Aorta (tissue), 5 donors: ENCODE data around the gene WIPF3. TPM values are rescaled to one million over a fixed set of nuclear protein-coding genes. Genes with fewer than 3 reads are reported as not detected.

Experiments
- ATAC-seq: fragments of 200-7000 bp; cut with Tn5 transposase; one replicate; pipeline ENCODE4 v1.9.1; 2022; ENCODE audit warnings: moderate library complexity; ENCODE audit not compliant: low FRiP score
- DNase-seq, 2 donors: peaks; one replicate each; pipeline ENCODE4 v3.0.0-alpha.2; 2020
- H3K27ac ChIP-seq, 2 donors: one replicate each; pipeline ENCODE4 v1.5.1; 2013; ENCODE audit warnings: low read length in 2 of 2, mild to moderate bottlenecking in 2 of 2, moderate library complexity in 2 of 2, control low read depth in 1 of 2, inconsistent platforms in 1 of 2, low read depth in 1 of 2
- H3K27me3 ChIP-seq, 2 donors: one replicate each; pipeline ENCODE4 v1.6.1; 2013; ENCODE audit warnings: control low read depth in 1 of 2, low read length in 1 of 2, mild to moderate bottlenecking in 1 of 2, moderate library complexity in 1 of 2; ENCODE audit not compliant: insufficient read depth in 2 of 2, control insufficient read depth in 1 of 2
- H3K36me3 ChIP-seq, 2 donors: one replicate each; pipeline ENCODE4 v1.6.1; 2013; ENCODE audit warnings: control low read depth in 1 of 2, low read length in 1 of 2, mild to moderate bottlenecking in 1 of 2; ENCODE audit not compliant: insufficient read depth in 2 of 2, control insufficient read depth in 1 of 2
- H3K4me1 ChIP-seq, 2 donors: one replicate each; pipeline ENCODE4 v1.6.1; 2013; ENCODE audit warnings: low read length in 2 of 2, control low read depth in 1 of 2, mild to moderate bottlenecking in 1 of 2, moderate library complexity in 1 of 2; ENCODE audit not compliant: insufficient read depth in 2 of 2, control insufficient read depth in 1 of 2
- H3K4me3 ChIP-seq, 2 donors: one replicate each; pipeline ENCODE4 v1.5.1; 2013; ENCODE audit warnings: low read length in 2 of 2, control low read depth in 1 of 2, mild to moderate bottlenecking in 1 of 2
- H3K9me3 ChIP-seq: one replicate; pipeline ENCODE4 v1.6.1; 2013; ENCODE audit warnings: mild to moderate bottlenecking, low read length; ENCODE audit not compliant: control insufficient read depth
- WGBS, 2 donors: extraction: QIAGEN DNeasy Blood & Tissue Kit; methylation state at CpG; one replicate each; pipeline ENCODE4 v1.1.7; 2013; 5-methylcytosine and 5-hydroxymethylcytosine counted together
- intact Hi-C, 2 donors: fragments of 100-400 bp; cut with DNase I; formaldehyde crosslinking; loops; one replicate each; pipeline versions ENCODE4 v1.14.2 to v1.15.0; 2022
- long read RNA-seq, 2 donors: library from polyadenylated mRNA; unstranded; transcript quantifications; one replicate each; pipeline ENCODE4 v2.0.0, GENCODE V29; 2020 to 2021
- polyA plus RNA-seq, 2 donors: library from polyadenylated mRNA; stranded (reverse); fragments of 200-250 nt; gene quantifications; one replicate each; pipeline ENCODE4 v1.2.3, GENCODE V29; 2013
- total RNA-seq, 2 donors: library from RNA; stranded (reverse); fragmentation: NEBNext Ultra II Directional; extraction: Animal tissue kit (Norgen Biotek cat#: 25700); gene quantifications; one replicate each; pipeline ENCODE4 v1.2.1, GENCODE V29; 2021
- donor health status: healthy with polysubstance abuse.
- donor health status: Bipolar disorder and iron deficiency.
- donor health status: DM: no; HTN: no; CAD: no.
- donor health status: DM: no; HTN: no; CAD: no.
- donor health status: DM: yes; HTN: yes; CAD: no.

WIPF3 gene
- 1 to 10 TPM; 2.1 to 2.4 TPM for total RNA-seq
- polyA plus RNA-seq: 1 to 10 TPM; 3.4 to 4.3 TPM
- long read RNA-seq, donor 1, partial matches to known transcripts: 3 of 7 reads
- long read RNA-seq, donor 1, other reads (novel, unspliced or antisense): 4 of 7 reads
- long read RNA-seq, donor 2: 0 reads

- peak; percentile 49 for ATAC-seq
- no peaks in the 10 kb centered on the region for H3K9me3 ChIP-seq
- peak; percentile 46 to 77 for DNase-seq
- no peaks in the 10 kb centered on the region for H3K4me1 ChIP-seq
- intact Hi-C loops: no loop called here
- no peaks in the 10 kb centered on the region for H3K27me3 ChIP-seq
- peak within 1 kb of the TSS; percentile 12 to 95 for H3K4me3 ChIP-seq
- WGBS, 2 donors: 1 to 2% methylated on average over 45 to 99 of the region's 99 CpGs
- H3K27ac ChIP-seq: no peak within 1 kb of the TSS
- H3K36me3 ChIP-seq: no peaks in the 10 kb centered on the region
Measured at GRCh38 chr7:29806208-29806994, at the start of gene WIPF3. TSS of gene WIPF3 (plus strand) at chr7:29806508. CDS start at chr7:29834725, 28,217 bp downstream.

GRCh38 chr7:29763266-29763665 is 43.0 kb upstream of the WIPF3 start:
- no peak overlapping the region for H3K27ac ChIP-seq
- intact Hi-C loops: no loop called here
- H3K4me3 ChIP-seq: no peak overlapping the region
- WGBS, 2 donors: 55 to 59% methylated on average over 1 of the region's 1 CpG
- H3K4me1 ChIP-seq: no peaks in the 10 kb centered on the region
- ATAC-seq: no peak
- no peak for DNase-seq
- no peaks in the 10 kb centered on the region for H3K9me3 ChIP-seq
- H3K36me3 ChIP-seq: no peaks in the 10 kb centered on the region
- H3K27me3 ChIP-seq: no peaks in the 10 kb centered on the region

GRCh38 chr7:29764227-29764626 is 42.1 kb upstream of the WIPF3 start:
- ATAC-seq: no peak
- Histone ChIP-seq H3K27ac (no peak overlapping the region), H3K4me1 (no peaks in the 10 kb centered on the region), H3K36me3 (no peaks in the 10 kb centered on the region), H3K9me3 (no peaks in the 10 kb centered on the region), H3K4me3 (no peak overlapping the region), H3K27me3 (no peaks in the 10 kb centered on the region)
- DNase-seq: no peak
- intact Hi-C loops: no loop called here
- WGBS, 2 donors: 64 to 70% methylated on average over 2 of the region's 2 CpGs

GRCh38 chr7:29765490-29765889 is 40.8 kb upstream of the WIPF3 start:
- H3K27me3 ChIP-seq: no peaks in the 10 kb centered on the region
- no peak overlapping the region for H3K4me3 ChIP-seq
- H3K27ac ChIP-seq: no peak overlapping the region
- intact Hi-C loops: no loop called here
- no peak for DNase-seq
- no peaks in the 10 kb centered on the region for H3K36me3 ChIP-seq
- no peak for ATAC-seq
- no peaks in the 10 kb centered on the region for H3K9me3 ChIP-seq
- no peaks in the 10 kb centered on the region for H3K4me1 ChIP-seq
- WGBS, 2 donors: 26 to 29% methylated on average over 5 of the region's 5 CpGs

GRCh38 chr7:29770371-29770770 is 35.9 kb upstream of the WIPF3 start:
- Histone ChIP-seq H3K4me3 (no peak overlapping the region), H3K27me3 (no peaks in the 10 kb centered on the region), H3K27ac (no peak overlapping the region), H3K36me3 (no peaks in the 10 kb centered on the region), H3K9me3 (no peaks in the 10 kb centered on the region), H3K4me1 (no peaks in the 10 kb centered on the region)
- ATAC-seq (no peak), DNase-seq (no peak)
- WGBS, 2 donors: 92 to 93% methylated on average over 6 of the region's 6 CpGs
- intact Hi-C loops: no loop called here

GRCh38 chr7:29771081-29771816 is 35.1 kb upstream of the WIPF3 start:
- Histone ChIP-seq H3K4me3 (no peak overlapping the region), H3K36me3 (no peaks in the 10 kb centered on the region), H3K27ac (no peak overlapping the region), H3K9me3 (no peaks in the 10 kb centered on the region), H3K4me1 (peaks cover 0 to 1% of the 10 kb centered on the region in 2 donors), H3K27me3 (no peaks in the 10 kb centered on the region)
- intact Hi-C loops: no loop called here
- ATAC-seq: no peak
- WGBS, 2 donors: 62 to 73% methylated on average over 4 of the region's 4 CpGs
- DNase-seq: no peak

GRCh38 chr7:29779017-29779416 is 27.3 kb upstream of the WIPF3 start:
- WGBS, 2 donors: 89 to 90% methylated on average over 2 of the region's 2 CpGs
- Histone ChIP-seq H3K27ac (no peak overlapping the region), H3K27me3 (no peaks in the 10 kb centered on the region), H3K36me3 (no peaks in the 10 kb centered on the region), H3K4me3 (no peak overlapping the region), H3K4me1 (peaks cover 0 to 2% of the 10 kb centered on the region in 2 donors), H3K9me3 (no peaks in the 10 kb centered on the region)
- intact Hi-C loops: no loop called here
- ATAC-seq: no peak
- no peak for DNase-seq

- DNase-seq: no peak
- no peak overlapping the region for H3K4me3 ChIP-seq
- intact Hi-C loops: no loop called here
- no peaks in the 10 kb centered on the region for H3K27me3 ChIP-seq
- H3K9me3 ChIP-seq: no peaks in the 10 kb centered on the region
- ATAC-seq: no peak
- H3K4me1 ChIP-seq: peaks cover 0 to 2% of the 10 kb centered on the region in 2 donors
- 89 to 91% methylated on average over 2 of the region's 2 CpGs for WGBS, 2 donors
- H3K36me3 ChIP-seq: no peaks in the 10 kb centered on the region
- H3K27ac ChIP-seq: no peak overlapping the region
Measured at GRCh38 chr7:29780346-29780745, 26.0 kb upstream of the WIPF3 start.
